SHP77 treated with DMSO at 0.1 percent for 48 hours (cell line): ENCODE data around the gene APEH.

Experiments used
- DNase-seq: peaks from one replicate; lab custom pipeline; 2025; lab: John Stamatoyannopoulos, UW

Gene APEH

GRCh38 chr3:49650637-49651036 is 23.5 kb upstream of the APEH start:
- DNase-seq, result no peak

- DNase-seq, result no peak
Observed at GRCh38 chr3:49652218-49652902, 21.8 kb upstream of the APEH start.

GRCh38 chr3:49652903-49653415 is 21.2 kb upstream of the APEH start:
- no peak for DNase-seq

GRCh38 chr3:49653621-49654020 is 20.5 kb upstream of the APEH start:
- DNase-seq, result no peak

- no peak for DNase-seq
Observed at GRCh38 chr3:49654176-49654825, 19.9 kb upstream of the APEH start.

GRCh38 chr3:49654955-49655556 is 19.1 kb upstream of the APEH start:
- DNase-seq, result peak; percentile 16

GRCh38 chr3:49655731-49656285 is 18.3 kb upstream of the APEH start:
- no peak for DNase-seq

- no peak for DNase-seq
Observed at GRCh38 chr3:49656541-49657112, 17.5 kb upstream of the APEH start.

GRCh38 chr3:49657208-49657915 is 16.8 kb upstream of the APEH start:
- no peak for DNase-seq

GRCh38 chr3:49658711-49659110 is 15.4 kb upstream of the APEH start:
- no peak for DNase-seq

- DNase-seq, result no peak
Observed at GRCh38 chr3:49659756-49660155, 14.4 kb upstream of the APEH start.

- DNase-seq, result no peak
Observed at GRCh38 chr3:49661281-49661680, 12.9 kb upstream of the APEH start.

GRCh38 chr3:49662021-49662420 is 12.1 kb upstream of the APEH start:
- DNase-seq, result no peak

- no peak for DNase-seq
Observed at GRCh38 chr3:49662720-49663413, 11.3 kb upstream of the APEH start.

GRCh38 chr3:49663831-49664230 is 10.3 kb upstream of the APEH start:
- DNase-seq, result no peak

- DNase-seq, result no peak
Observed at GRCh38 chr3:49664300-49664699, 9.9 kb upstream of the APEH start.

GRCh38 chr3:49665822-49666519 is 8.2 kb upstream of the APEH start:
- DNase-seq, result no peak

- DNase-seq, result no peak
Observed at GRCh38 chr3:49666592-49666991, 7.6 kb upstream of the APEH start.

- DNase-seq, result no peak
Observed at GRCh38 chr3:49667701-49668413, 6.3 kb upstream of the APEH start.

GRCh38 chr3:49668414-49668797 is 5.7 kb upstream of the APEH start:
- DNase-seq, result no peak
